ENCODE data around the gene OR52I2. TPM values are rescaled to one million over a fixed set of nuclear protein-coding genes. Genes with fewer than 3 reads are reported as not detected.

OR52I2 gene
- total and polyA plus RNA-seq, 8 donors, result not detected

- Histone ChIP-seq H3K4me3 (no peak within 1 kb of the TSS), H3K27me3 (no peaks in the 10 kb centered on the region), H3K27ac (no peak within 1 kb of the TSS), H3K4me1 (peaks cover 0 to under 1% (median 0%) of the 10 kb centered on the region in 4 donors), H3K36me3 (no peaks in the 10 kb centered on the region), H3K9me3 (peaks cover 0 to under 1% (median 0%) of the 10 kb centered on the region in 4 donors)
- no peak for DNase-seq
- WGBS, 5 donors, result 76 to 89% (median 87%) methylated on average over 5 of the region's 5 CpGs
- intact Hi-C loops (cut with DNase I; ENCODE audit: low total_unique reads), result loop anchor here (10.0 kb wide), 1 partner anchor 360 kb away; no protein-coding TSS in a partner anchor
- no peak for TF ChIP-seq POLR2A (IDR thresholded peaks at IDR 0.05)
- no peak for TF ChIP-seq CTCF (IDR thresholded peaks at IDR 0.05)
- TF ChIP-seq POLR2AphosphoS5 (IDR thresholded peaks at IDR 0.05), result no peak
- no peak for TF ChIP-seq EP300 (IDR thresholded peaks at IDR 0.05)
Observed at GRCh38 chr11:4544891-4545290, 36.7 kb upstream of the OR52I2 start, which contains the start of gene OR52M1. OR52M1 (plus strand) TSS chr11:4545191; CDS start chr11:4545191, 0 bp downstream.

GRCh38 chr11:4546878-4547277 lies 34.7 kb upstream of the OR52I2 start:
- no peak for DNase-seq
- no peak for TF ChIP-seq POLR2AphosphoS5 (IDR thresholded peaks at IDR 0.05)
- no peak for TF ChIP-seq EP300 (IDR thresholded peaks at IDR 0.05)
- no peak for TF ChIP-seq CTCF (IDR thresholded peaks at IDR 0.05)
- TF ChIP-seq POLR2A (IDR thresholded peaks at IDR 0.05), result no peak
- intact Hi-C loops (cut with DNase I; ENCODE audit: low total_unique reads), result loop anchor here (10.0 kb wide), 1 partner anchor 362 kb away; no protein-coding TSS in a partner anchor
- 58 to 76% (median 67%) methylated on average over 1 of the region's 1 CpG for WGBS, 5 donors
- H3K27ac ChIP-seq, result no peak overlapping the region
- no peak overlapping the region for H3K4me3 ChIP-seq
- no peaks in the 10 kb centered on the region for H3K27me3 ChIP-seq
- peaks cover 0 to 13% (median 9%) of the 10 kb centered on the region in 4 donors for H3K9me3 ChIP-seq
- H3K4me1 ChIP-seq, result no peaks in the 10 kb centered on the region
- no peaks in the 10 kb centered on the region for H3K36me3 ChIP-seq

- H3K27ac ChIP-seq, result no peak overlapping the region
- no peaks in the 10 kb centered on the region for H3K36me3 ChIP-seq
- peaks cover 0 to 13% (median 9%) of the 10 kb centered on the region in 4 donors for H3K9me3 ChIP-seq
- TF ChIP-seq CTCF (IDR thresholded peaks at IDR 0.05), result no peak
- no peak for TF ChIP-seq POLR2AphosphoS5 (IDR thresholded peaks at IDR 0.05)
- TF ChIP-seq POLR2A (IDR thresholded peaks at IDR 0.05), result no peak
- no peak for TF ChIP-seq EP300 (IDR thresholded peaks at IDR 0.05)
- intact Hi-C loops (cut with DNase I; ENCODE audit: low total_unique reads), result loop anchor here (10.0 kb wide), 1 partner anchor 363 kb away; no protein-coding TSS in a partner anchor
- H3K27me3 ChIP-seq, result no peaks in the 10 kb centered on the region
- WGBS, 5 donors, result 70 to 81% (median 76%) methylated on average over 4 of the region's 4 CpGs
- no peaks in the 10 kb centered on the region for H3K4me1 ChIP-seq
- no peak for DNase-seq
- no peak overlapping the region for H3K4me3 ChIP-seq
Observed at GRCh38 chr11:4547416-4547815, 34.1 kb upstream of the OR52I2 start.

GRCh38 chr11:4551346-4551979 lies 30.1 kb upstream of the OR52I2 start:
- Histone ChIP-seq H3K4me1 (no peaks in the 10 kb centered on the region), H3K27ac (no peak overlapping the region), H3K4me3 (no peak overlapping the region), H3K9me3 (peaks cover 0 to 25% (median 12%) of the 10 kb centered on the region in 4 donors), H3K36me3 (no peaks in the 10 kb centered on the region), H3K27me3 (no peaks in the 10 kb centered on the region)
- 76 to 81% (median 78%) methylated on average over 8 of the region's 8 CpGs for WGBS, 5 donors
- TF ChIP-seq POLR2A (IDR thresholded peaks at IDR 0.05) (no peak), CTCF (IDR thresholded peaks at IDR 0.05) (no peak), EP300 (IDR thresholded peaks at IDR 0.05) (no peak), POLR2AphosphoS5 (IDR thresholded peaks at IDR 0.05) (no peak)
- DNase-seq, result no peak
- intact Hi-C loops (cut with DNase I; ENCODE audit: low total_unique reads), result no loop called here
